HG03108 (cell line): ENCODE measurements around the gene P2RY14.
A peak's percentile ranks its signal among the peaks of the same experiment; 100 is the strongest.

Source experiments
- ATAC-seq: cut with Tn5 transposase; IDR thresholded peaks from one replicate; pipeline ENCODE4 v1.9.1; 2021; ENCODE audit warnings: moderate library complexity; ENCODE audit not compliant: unreplicated experiment

P2RY14 gene

GRCh38 chr3:151219056-151219455 is 59.3 kb downstream of the P2RY14 start:
- no peak for ATAC-seq

- ATAC-seq: no peak
Measured at GRCh38 chr3:151218136-151218535, 60.2 kb downstream of the P2RY14 start.

DNA sequence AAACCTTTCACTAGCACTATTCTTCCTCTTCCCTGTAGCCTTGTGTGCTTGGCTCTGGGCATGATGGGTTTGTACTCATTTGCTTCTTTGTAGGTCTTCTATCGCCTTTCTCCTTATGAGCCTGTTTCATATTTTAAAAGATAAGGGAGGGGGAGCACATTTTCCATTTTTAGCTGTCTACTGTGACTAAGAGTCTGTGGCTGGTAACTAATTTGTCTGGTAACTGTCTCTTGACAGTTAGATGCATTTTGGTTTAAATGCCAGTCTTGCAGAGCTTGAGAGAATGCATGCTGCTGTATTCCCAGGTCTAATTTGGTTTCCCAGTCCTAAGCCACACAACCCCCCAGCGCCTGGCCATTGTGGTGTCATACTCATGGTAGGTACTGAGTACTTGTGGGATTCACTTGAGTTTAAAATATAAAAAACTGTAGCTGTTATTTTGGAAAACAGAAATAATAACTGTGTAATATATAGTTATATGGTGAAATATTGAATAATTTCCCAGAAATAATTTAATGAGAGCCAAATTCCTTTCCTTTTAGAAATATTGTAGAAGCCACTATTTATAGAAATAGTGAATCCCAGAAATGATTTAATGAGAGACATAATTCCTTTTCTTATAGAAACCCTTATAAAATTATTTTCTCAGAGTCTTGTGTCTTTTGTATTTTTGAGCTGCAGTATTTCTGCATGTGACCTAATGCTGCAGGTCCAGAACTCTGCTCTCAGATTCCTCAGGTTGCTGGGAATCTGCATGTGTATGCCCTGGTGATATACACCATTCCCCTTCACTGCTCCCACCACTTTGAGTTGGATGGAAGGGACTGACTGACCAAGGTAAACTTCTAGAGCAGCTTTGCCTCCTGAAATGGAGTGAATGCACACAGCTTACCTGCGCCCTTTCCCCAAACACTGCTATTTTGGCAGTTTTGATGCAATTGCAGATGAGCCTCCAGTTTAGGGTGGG is 61.4 kb downstream of the P2RY14 start:
- no peak for ATAC-seq

DNA sequence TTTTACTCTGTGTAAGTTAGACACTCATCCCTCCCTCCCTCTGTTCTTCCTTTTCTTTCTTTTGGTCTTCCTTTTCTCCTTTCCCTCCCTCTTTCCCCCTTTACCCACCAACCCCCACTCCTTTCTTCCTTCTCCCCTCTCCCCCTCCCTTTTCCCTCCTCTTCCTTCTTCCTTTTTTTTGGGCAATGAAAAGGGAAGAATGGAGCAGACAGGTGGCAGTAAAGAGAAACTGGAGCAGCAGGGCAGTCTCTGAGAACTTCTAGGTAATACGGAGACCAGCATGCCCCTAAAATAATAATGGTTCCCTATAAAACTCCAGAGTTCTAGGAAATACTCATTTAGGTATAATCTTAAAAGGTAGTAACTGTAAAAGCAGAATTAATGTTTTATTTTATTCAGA is 63.9 kb downstream of the P2RY14 start:
- ATAC-seq: no peak

DNA sequence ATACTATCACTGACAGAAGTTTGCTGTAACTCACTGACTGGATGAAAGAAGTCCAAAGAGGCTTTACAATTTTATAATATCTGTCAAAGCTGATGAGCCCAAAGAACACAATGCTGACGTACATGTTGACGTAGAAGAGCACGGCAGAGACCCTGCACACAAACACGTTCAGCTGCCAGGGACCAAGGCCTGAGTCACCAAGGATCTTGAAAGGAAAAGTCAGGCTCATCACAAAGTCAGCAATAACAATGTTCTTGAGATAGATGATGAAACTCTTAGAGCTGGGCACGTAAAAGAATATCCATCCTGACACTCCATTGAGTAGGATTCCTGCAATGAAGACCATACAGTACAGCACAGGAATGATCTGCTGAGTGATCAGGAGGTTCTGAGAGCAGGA is 64.5 kb downstream of the P2RY14 start:
- no peak for ATAC-seq

- ATAC-seq: no peak
Measured at GRCh38 chr3:151213151-151213550, 65.2 kb downstream of the P2RY14 start.

- peak; percentile 85 for ATAC-seq
Measured at GRCh38 chr3:151210676-151211381, 67.5 kb downstream of the P2RY14 start.

DNA sequence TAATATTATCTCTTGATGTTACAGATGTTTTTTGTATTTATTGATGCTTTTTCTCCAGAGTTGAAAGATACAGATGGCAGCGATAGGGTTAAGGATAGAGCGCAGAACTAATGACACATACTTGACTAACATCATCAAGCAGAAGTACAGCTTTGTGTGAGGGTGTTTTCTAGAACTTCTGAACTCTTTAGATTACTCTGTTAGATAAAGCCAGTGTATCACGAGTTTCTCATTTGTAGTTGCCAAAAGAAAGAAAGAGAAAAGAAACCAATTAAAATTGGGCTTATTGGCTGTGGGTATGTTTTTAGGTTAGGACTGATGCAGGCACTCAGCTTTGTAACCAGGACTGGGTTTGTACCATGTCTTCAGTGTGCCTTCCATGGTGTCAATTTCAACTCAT is 68.7 kb downstream of the P2RY14 start:
- ATAC-seq: no peak

GRCh38 chr3:151206201-151206600 is 72.1 kb downstream of the P2RY14 start:
- no peak for ATAC-seq

DNA sequence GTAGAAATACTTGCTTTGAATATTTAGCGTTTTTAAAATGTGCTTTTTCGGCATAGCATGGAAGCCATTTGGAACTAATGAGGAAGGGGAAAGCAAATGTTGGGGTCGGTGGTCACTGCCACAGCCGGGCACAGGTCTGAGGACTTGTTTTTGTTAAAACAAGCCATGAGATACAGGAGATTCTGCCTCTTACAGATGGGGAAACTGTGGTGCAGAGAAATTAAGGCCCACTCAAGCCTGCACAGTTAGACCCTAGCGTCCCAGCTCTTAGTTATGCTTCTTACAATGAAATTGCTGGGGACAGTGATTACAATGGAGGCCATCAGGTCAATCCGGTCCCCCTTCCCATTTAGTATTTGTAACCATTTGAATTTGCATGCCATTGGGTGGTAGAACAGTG is 72.9 kb downstream of the P2RY14 start:
- ATAC-seq: no peak

GRCh38 chr3:151204530-151205402 is 73.6 kb downstream of the P2RY14 start:
- no peak for ATAC-seq

DNA sequence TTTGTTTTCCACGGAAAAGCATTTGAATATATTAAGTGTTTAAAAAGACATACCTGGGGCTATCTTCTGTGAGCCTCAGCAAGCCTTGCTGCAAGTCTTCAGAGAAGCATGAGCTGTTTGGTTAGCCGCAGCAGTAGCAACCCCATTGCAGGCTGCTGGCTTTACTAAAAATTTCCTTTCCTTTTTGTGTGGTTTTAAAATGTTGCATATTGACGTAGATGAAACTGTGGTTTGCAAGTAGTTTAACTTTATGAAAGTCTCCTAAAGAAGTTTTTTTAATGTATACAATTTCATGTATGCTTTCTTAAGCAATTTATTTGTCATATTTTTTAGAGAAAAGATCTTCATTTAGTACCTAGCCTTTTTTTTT is 75.3 kb downstream of the P2RY14 start, which contains the start of gene GPR171:
Gene GPR171 (minus strand): TSS at position 166 of the 370 bp plus-strand sequence. CDS start 3,830 bp downstream, outside the sequence.
- ATAC-seq: peak; percentile 92

GRCh38 chr3:151201051-151201730 is 77.2 kb downstream of the P2RY14 start:
- ATAC-seq: no peak

DNA sequence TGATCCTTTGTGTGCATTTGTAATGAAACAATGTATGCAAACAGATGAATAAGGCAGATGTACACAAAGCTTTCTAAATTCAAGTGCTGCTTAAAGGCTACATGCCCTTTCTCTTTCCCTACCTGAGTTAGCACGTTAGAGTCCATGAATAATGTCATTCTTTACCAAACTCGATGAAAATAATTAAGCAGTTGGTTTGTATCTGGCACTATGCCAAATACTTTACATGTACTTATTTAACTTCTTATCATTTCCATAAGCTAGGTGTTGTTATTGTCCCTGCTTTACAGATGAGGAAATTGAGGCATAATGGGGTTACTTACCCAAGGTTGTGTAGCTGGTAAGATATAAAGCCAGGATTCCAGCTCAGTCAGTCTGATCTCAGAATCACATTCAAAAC is 77.8 kb downstream of the P2RY14 start:
- ATAC-seq: no peak

DNA sequence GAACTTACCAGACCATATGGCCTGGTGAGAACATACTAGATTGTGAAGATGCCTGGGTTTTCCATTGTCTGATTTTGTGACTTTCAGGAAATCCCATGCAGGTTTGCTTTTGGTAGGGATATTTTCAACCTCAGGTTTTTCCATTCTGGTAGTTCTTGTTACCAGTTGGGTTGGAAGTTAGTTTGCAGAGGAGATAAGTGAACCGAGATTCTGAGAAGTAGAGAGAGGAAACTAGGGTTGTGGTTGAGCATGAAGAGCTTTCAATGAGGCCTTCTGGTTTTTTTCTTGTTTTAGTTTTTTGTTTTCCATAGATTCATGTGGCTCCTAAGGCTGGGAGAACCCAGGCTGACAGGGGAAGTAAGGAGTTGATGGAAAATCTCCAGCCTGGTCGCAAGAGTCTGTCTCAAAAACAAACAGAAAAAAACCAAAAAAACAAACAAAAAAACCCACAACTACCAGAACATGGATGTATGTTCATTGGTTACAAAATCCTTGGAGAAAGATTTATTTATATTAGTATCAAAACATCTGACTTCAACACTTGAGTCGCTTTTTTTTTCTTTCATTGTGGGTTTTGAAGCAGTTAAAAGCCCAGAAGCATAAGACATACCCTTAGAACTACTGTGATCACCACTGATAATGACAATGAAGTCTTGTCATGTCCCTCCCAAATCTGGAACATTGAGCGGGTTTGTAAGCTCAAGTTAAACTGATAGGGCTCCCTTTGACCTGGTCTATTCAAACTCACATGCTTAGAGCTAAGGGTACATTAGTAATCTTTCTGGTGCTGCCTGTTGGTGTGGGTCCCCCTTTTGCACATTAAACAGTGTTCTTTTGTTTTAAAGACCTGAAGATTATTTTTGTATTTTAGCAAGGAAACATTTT is 78.5 kb downstream of the P2RY14 start:
- no peak for ATAC-seq

- no peak for ATAC-seq
Measured at GRCh38 chr3:151198849-151199248, 79.5 kb downstream of the P2RY14 start.

DNA sequence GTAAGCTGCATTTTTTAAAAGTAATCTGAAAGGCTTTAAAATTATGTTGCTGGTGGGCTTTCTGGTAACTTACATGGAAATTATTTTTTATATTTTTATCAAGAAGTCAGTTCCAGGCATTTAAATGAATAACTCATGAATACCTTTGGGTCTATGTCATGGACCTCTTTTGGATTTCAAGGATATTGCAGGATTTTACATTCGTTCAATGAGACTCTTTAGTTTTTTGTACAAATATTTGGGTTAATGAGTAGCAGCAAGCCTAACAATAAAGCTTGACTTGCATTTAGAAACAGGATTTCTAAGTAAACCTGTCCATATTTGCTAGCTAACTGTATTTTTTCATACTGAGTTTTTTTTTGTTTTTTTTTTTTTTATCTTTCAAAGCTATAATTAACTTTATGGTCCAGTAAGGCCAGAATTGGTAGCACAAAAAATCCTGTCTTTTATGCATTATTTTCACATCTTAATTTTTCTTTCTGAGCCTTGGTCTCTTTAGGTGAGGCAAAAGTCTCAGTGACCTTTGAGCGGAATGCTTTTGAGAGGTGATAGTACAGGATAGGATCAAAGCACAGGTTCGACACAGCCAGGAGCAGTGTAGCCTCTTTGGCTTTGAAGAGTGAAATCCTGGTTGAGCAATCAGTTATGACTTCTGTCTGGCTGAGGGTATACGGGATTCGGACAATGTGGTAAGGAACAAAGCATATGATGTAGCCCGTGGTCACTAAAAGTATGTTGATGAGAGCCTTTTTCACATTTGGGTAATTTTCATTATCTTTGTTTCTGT is 80.2 kb downstream of the P2RY14 start:
- no peak for ATAC-seq

GRCh38 chr3:151197228-151197627 is 81.1 kb downstream of the P2RY14 start:
- ATAC-seq: no peak

- ATAC-seq: no peak
Measured at GRCh38 chr3:151196434-151196833, 81.9 kb downstream of the P2RY14 start.
